Endothelial cell of umbilical vein (primary cell): ENCODE results near the gene SYT14.

Source experiments
- CTCF ChIP-seq, 2 donors: IDR thresholded peaks; 1 replicate in 1 of 2; 2 replicates in 1 of 2; pipeline ENCODE4 v1.5.1; 2011; ENCODE audit warnings: low read length in 2 of 2, mild to moderate bottlenecking in 2 of 2, moderate library complexity in 2 of 2, control low read depth in 1 of 2, inconsistent platforms in 1 of 2, low read depth in 1 of 2; ENCODE audit not compliant: insufficient read depth in 1 of 2; ENCODE audit errors: extremely low read depth in 1 of 2
- EZH2 ChIP-seq: IDR thresholded peaks from 2 replicates; pipeline ENCODE4 v1.6.1; 2012; ENCODE audit warnings: borderline replicate concordance, low read depth, mild to moderate bottlenecking, moderate library complexity, low read length, inconsistent platforms; ENCODE audit not compliant: severe bottlenecking
- FOS ChIP-seq: IDR thresholded peaks from 2 replicates; pipeline ENCODE4 v1.6.1; 2011; ENCODE audit warnings: mild to moderate bottlenecking, low read length, moderate library complexity, borderline replicate concordance; ENCODE audit not compliant: insufficient read depth
- POLR2A ChIP-seq: IDR thresholded peaks from 2 replicates; pipeline ENCODE4 v1.6.1; 2012; ENCODE audit warnings: low read depth, mild to moderate bottlenecking, control low read depth, low read length
- POLR2AphosphoS5 ChIP-seq: IDR thresholded peaks from 2 replicates; pipeline ENCODE4 v1.6.1; 2012; ENCODE audit warnings: low read depth, mild to moderate bottlenecking, control low read depth, low read length, moderate library complexity; ENCODE audit not compliant: insufficient read depth

GRCh38 chr1:210085359-210085758, 147.3 kb downstream of the SYT14 start:
- TF ChIP-seq CTCF (IDR thresholded peaks at IDR 0.05; ENCODE audit: extremely low read depth in 1 of 2, insufficient read depth in 1 of 2, low read depth in 1 of 2, low read length in 2 of 2): no peak
- no peak for TF ChIP-seq POLR2A
- no peak for TF ChIP-seq POLR2AphosphoS5
- no peak for TF ChIP-seq EZH2
- TF ChIP-seq FOS: no peak
